GM10266 (cell line): ENCODE data around the gene ENTPD3.

Experiments used
- DNase-seq: peaks from one replicate; pipeline ENCODE4 v3.0.0; 2012; ENCODE audit errors: extremely low spot score
- TF ChIP-seq, protein P1 (sequence below): IDR thresholded peaks from 2 replicates; pipeline ENCODE4 v1.5.1; 2012; ENCODE audit warnings: mild to moderate bottlenecking, low read depth; ENCODE audit not compliant: control insufficient read depth, insufficient read depth; ENCODE audit errors: missing control alignments

The ENTPD3 gene

DNA sequence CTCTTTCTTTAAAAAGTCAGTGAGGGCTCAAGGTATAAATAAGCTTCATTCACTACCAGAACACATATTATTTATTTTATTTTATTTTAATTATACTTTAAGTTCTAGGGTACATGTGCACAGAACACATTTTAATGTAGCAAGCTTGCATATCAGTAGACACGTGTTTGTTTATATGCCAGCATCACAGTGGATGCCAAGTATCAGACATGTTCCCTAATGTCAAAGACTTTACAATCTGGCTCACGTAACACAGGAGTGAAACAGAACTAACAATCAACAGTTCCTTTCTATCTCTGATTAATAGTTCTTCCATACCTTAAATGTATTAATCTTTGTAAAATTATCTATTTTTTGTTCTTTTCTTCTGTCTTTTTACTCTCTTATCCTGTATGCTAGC is 23.3 kb upstream of the ENTPD3 start:
- TF ChIP-seq, protein P1, sequence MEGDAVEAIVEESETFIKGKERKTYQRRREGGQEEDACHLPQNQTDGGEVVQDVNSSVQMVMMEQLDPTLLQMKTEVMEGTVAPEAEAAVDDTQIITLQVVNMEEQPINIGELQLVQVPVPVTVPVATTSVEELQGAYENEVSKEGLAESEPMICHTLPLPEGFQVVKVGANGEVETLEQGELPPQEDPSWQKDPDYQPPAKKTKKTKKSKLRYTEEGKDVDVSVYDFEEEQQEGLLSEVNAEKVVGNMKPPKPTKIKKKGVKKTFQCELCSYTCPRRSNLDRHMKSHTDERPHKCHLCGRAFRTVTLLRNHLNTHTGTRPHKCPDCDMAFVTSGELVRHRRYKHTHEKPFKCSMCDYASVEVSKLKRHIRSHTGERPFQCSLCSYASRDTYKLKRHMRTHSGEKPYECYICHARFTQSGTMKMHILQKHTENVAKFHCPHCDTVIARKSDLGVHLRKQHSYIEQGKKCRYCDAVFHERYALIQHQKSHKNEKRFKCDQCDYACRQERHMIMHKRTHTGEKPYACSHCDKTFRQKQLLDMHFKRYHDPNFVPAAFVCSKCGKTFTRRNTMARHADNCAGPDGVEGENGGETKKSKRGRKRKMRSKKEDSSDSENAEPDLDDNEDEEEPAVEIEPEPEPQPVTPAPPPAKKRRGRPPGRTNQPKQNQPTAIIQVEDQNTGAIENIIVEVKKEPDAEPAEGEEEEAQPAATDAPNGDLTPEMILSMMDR: no peak
- no peak for DNase-seq

- DNase-seq: no peak
- TF ChIP-seq, protein P1: no peak
Observed at GRCh38 chr3:40366203-40367162, 20.5 kb upstream of the ENTPD3 start.

GRCh38 chr3:40369716-40370115 is 17.3 kb upstream of the ENTPD3 start:
- TF ChIP-seq, protein P1: no peak

DNA sequence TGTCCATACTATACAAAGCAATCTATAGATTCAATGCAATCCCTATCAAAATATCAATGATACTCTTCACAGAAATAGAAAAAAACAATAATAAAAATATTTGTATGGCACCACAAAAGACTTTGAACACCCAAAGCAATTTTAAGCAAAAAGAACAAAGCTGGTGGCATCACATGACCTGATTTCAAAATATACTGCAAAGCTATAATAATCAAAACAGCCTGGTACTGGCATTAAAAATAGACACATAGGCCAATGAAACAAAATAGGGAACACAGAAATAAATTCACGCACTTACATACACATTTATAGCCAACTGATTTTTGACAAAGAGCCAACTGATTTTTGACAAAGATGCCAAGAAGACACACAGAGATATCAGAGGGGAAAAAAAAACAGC is 9.2 kb upstream of the ENTPD3 start:
- DNase-seq: no peak
- TF ChIP-seq, protein P1: no peak

More at GRCh38 chr3:40369716-40370115, 17.3 kb upstream of the ENTPD3 start:
- no peak for DNase-seq

GRCh38 chr3:40379674-40380306 is 7.2 kb upstream of the ENTPD3 start:
- TF ChIP-seq, protein P1: no peak
- no peak for DNase-seq

- DNase-seq: no peak
- TF ChIP-seq, protein P1: no peak
Observed at GRCh38 chr3:40381904-40382616, 4.9 kb upstream of the ENTPD3 start.
